ENCODE data around the gene ASPG.

The ASPG gene

DNA sequence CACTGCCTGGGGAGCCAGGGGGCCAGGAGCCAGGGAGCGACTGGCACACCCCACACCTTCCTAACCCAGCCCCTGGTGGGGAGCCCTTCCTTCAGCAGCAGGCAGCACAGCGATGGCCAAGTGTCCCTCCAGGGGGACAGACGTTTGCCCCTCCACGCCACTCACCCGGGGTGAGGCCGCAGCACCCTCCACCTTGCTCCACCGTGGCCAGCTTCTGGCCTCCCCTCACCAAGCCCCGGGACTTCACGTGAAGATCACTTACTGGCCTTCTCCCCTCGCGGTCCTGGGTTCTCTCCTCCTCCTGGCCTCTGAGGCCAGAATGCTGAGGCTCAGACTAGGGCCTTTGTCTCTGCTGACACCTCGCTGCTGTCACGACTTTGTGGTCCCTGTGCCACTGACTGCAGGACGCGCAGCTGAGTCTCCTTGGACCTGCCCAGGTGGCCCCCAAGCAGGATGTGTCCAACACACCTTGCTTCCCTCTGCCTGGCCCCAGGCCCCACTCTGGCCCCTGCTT is 3.5 kb upstream of the ASPG start:
- TF ChIP-seq POLR2AphosphoS5 (IDR thresholded peaks at IDR 0.05; ENCODE audit: low read depth, low read length) (no peak), TAF1 (IDR thresholded peaks at IDR 0.05; ENCODE audit: borderline replicate concordance, insufficient read depth, low read length) (no peak), FOXP2 (optimal IDR thresholded peaks at IDR 0.05; ENCODE audit: borderline replicate concordance, extremely low read depth, extremely low read length, insufficient read depth) (no peak), SIN3A (IDR thresholded peaks at IDR 0.05; ENCODE audit: borderline replicate concordance, insufficient read depth, low read length) (no peak)
- TF ChIP-seq, protein P1, sequence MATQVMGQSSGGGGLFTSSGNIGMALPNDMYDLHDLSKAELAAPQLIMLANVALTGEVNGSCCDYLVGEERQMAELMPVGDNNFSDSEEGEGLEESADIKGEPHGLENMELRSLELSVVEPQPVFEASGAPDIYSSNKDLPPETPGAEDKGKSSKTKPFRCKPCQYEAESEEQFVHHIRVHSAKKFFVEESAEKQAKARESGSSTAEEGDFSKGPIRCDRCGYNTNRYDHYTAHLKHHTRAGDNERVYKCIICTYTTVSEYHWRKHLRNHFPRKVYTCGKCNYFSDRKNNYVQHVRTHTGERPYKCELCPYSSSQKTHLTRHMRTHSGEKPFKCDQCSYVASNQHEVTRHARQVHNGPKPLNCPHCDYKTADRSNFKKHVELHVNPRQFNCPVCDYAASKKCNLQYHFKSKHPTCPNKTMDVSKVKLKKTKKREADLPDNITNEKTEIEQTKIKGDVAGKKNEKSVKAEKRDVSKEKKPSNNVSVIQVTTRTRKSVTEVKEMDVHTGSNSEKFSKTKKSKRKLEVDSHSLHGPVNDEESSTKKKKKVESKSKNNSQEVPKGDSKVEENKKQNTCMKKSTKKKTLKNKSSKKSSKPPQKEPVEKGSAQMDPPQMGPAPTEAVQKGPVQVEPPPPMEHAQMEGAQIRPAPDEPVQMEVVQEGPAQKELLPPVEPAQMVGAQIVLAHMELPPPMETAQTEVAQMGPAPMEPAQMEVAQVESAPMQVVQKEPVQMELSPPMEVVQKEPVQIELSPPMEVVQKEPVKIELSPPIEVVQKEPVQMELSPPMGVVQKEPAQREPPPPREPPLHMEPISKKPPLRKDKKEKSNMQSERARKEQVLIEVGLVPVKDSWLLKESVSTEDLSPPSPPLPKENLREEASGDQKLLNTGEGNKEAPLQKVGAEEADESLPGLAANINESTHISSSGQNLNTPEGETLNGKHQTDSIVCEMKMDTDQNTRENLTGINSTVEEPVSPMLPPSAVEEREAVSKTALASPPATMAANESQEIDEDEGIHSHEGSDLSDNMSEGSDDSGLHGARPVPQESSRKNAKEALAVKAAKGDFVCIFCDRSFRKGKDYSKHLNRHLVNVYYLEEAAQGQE (IDR thresholded peaks at IDR 0.05; ENCODE audit: insufficient read depth in 1 of 2, low read depth in 2 of 2, low read length in 2 of 2): no peak

DNA sequence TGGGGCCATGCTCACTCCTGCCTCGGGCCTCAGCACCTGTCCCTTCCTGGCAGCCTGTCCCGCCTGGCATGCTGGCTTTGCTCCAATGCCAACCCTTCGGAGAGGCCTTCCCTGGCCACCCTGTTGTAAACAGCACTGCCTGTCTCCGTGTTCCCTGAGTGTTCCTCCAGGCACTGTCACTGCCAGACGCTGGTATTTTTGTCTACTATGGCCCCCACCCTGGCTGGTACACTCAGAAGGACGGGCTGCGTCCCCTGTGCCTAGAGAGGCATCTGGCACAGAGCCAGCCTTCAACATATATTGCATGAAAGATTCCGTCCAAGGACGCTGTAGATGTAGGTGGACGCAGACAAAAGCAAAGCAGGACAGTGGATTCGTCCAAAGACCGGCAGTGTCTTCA is 2.7 kb upstream of the ASPG start:
- TF ChIP-seq, protein P1 (IDR thresholded peaks at IDR 0.05; ENCODE audit: insufficient read depth in 1 of 2, low read depth in 2 of 2, low read length in 2 of 2): no peak
- TF ChIP-seq POLR2AphosphoS5 (IDR thresholded peaks at IDR 0.05; ENCODE audit: low read depth, low read length) (no peak), TAF1 (IDR thresholded peaks at IDR 0.05; ENCODE audit: borderline replicate concordance, insufficient read depth, low read length) (no peak), SIN3A (IDR thresholded peaks at IDR 0.05; ENCODE audit: borderline replicate concordance, insufficient read depth, low read length) (no peak), FOXP2 (optimal IDR thresholded peaks at IDR 0.05; ENCODE audit: borderline replicate concordance, extremely low read depth, extremely low read length, insufficient read depth) (no peak)

DNA sequence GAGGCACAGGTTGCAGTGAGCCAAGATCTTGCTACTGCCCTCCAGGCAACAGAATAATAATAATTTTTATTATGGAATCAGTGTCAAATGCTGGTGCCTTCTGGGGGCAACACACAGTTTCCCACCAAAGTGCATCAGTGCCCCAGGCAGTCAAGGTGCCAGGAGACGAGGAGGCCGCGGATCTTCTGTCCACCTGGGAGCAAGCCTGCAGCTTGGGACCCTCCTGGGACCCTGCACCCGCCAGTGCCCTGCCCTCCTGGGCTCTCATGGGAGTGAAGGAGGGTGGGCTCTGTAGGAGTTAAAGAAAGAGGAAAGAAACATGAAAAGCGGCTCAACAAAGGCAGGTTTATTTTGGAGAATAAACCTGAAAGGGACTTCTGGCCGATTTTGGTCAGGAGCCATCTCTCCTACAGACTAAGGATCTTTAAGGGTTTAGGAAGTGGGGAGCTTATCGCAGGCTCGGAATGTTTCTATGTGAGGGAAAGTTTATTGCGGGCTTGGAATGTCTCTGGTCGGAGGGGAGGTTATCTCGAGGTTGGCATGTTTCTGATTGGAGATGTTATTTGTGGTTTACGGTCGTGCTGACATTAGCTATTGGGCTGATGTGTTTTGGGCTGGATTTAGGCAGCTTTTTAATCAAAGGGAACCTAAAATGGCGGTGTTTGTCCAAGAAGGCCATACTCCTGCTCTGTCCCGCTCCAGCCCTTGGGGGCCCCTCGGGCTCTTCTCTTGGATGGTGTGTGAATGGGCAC is 1.1 kb upstream of the ASPG start:
- TF ChIP-seq, protein P1 (IDR thresholded peaks at IDR 0.05; ENCODE audit: insufficient read depth in 1 of 2, low read depth in 2 of 2, low read length in 2 of 2): no peak
- TF ChIP-seq TAF1 (IDR thresholded peaks at IDR 0.05; ENCODE audit: borderline replicate concordance, insufficient read depth, low read length): no peak
- no peak for TF ChIP-seq POLR2AphosphoS5 (IDR thresholded peaks at IDR 0.05; ENCODE audit: low read depth, low read length)
- no peak for TF ChIP-seq FOXP2 (optimal IDR thresholded peaks at IDR 0.05; ENCODE audit: borderline replicate concordance, extremely low read depth, extremely low read length, insufficient read depth)
- TF ChIP-seq SIN3A (IDR thresholded peaks at IDR 0.05; ENCODE audit: borderline replicate concordance, insufficient read depth, low read length): no peak

DNA sequence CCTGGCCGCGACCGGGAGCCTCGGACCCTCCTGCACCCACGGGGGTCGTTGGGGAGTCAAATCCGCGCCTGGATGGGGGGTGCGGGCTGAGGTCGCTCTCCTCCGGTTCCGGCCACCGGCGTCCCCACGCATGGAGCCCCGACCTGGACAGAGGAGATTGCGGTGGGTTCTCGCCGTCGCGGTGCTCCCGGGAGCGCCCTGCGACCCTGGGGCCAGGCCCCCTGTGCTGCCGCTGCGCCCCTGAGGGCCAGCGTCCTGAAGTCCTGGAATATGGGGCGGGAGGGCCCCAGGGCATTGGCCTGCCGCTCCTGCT is 345 bp downstream of the ASPG start:
- TF ChIP-seq, protein P1 (IDR thresholded peaks at IDR 0.05; ENCODE audit: insufficient read depth in 1 of 2, low read depth in 2 of 2, low read length in 2 of 2): no peak
- TF ChIP-seq FOXP2 (optimal IDR thresholded peaks at IDR 0.05; ENCODE audit: borderline replicate concordance, extremely low read depth, extremely low read length, insufficient read depth): no peak

All from PFSK-1 (cell line).